Globus pallidus (tissue), 1 donor: ENCODE measurements around the gene P2RY4.
A peak's percentile ranks its signal among the peaks of the same experiment; 100 is the strongest.
"Not testable (repeated sequence)": the region's sequence is repeated elsewhere in the genome, so short reads cannot be mapped to it uniquely, and the experiment has no call there.

Experiments used
- DNase-seq: peaks from one replicate; pipeline ENCODE4 v3.0.0-alpha.2; 2015; ENCODE audit warnings: low spot score

The P2RY4 gene

DNA sequence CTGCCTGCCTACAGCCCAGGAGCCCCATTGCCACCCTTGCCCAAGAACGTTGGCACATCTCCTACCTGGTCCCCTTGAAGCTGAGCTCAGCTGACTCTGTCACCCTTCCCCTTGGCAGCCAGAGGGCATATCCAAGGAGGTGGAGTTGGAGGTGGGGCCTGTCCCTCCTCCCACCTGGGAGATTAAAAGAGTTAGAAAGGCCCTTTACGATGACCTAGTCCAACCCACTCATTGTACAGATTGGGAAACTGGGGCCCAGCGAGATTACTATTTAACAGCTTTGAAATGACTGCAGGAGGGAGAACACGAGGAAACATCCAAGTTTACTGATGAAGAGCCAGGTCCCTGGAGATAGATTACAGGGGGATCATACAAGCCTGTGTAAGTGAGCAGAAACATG, at the start of gene P2RY4:
Gene P2RY4 (minus strand): TSS at position 101 of the 400 bp plus-strand sequence. CDS start 580 bp downstream, outside the sequence.
- no peak for DNase-seq

DNA sequence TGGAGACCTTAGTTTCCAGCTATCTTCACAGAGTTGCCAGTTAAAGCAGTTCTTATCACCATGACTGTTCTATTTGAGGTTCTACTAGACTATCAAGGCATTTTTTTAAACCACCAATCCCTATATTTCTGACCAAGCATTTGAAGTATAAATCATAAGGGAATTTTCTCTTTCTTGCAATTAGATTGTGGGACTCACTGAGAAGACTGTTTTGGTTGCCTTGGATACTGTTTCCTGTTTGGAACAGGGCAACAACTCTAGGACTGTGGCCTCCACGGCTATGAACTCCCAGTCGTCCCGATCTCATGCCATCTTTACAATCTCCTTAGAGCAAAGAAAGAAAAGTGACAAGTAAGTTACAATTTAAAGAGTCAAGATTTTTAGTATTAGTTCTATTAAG, 41.7 kb upstream of the P2RY4 start:
- DNase-seq: no peak

DNA sequence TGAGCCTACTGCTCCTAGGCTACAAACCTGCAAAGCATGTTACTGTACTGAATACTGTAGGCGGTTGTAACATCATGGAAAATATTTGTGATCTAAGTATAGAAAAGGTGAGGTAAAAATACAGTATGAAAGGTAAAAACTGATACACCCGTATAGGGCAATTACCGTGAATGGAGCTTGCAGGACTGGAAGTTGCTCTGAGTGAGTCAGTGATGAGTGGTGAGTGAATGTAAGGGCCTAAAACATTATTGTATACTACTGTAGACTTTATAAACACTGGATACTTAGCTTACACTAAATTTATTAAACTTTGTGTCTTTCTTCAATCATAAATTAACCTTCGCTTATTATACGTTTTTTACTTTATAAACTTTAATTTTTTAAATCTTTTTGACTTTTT, 33.6 kb upstream of the P2RY4 start:
- DNase-seq: no peak

DNA sequence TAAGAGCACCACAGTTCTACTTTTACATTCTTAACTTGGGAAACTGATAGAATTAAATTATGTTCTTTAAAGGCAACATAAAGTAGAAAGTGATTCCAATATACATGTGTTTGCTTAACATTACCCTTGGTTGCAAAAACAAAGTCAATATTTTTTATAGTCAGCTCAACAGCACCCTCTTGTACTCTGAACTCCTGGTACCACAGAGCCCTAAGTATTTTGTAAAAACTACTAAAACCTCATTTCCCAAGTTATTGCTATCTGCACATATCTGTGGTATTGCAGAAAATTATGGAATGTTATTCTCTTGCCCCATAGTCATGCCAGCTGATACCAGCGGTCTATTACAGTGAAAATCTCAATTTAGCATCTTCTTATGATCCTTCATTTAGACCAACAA, 32.8 kb upstream of the P2RY4 start:
- no peak for DNase-seq

DNA sequence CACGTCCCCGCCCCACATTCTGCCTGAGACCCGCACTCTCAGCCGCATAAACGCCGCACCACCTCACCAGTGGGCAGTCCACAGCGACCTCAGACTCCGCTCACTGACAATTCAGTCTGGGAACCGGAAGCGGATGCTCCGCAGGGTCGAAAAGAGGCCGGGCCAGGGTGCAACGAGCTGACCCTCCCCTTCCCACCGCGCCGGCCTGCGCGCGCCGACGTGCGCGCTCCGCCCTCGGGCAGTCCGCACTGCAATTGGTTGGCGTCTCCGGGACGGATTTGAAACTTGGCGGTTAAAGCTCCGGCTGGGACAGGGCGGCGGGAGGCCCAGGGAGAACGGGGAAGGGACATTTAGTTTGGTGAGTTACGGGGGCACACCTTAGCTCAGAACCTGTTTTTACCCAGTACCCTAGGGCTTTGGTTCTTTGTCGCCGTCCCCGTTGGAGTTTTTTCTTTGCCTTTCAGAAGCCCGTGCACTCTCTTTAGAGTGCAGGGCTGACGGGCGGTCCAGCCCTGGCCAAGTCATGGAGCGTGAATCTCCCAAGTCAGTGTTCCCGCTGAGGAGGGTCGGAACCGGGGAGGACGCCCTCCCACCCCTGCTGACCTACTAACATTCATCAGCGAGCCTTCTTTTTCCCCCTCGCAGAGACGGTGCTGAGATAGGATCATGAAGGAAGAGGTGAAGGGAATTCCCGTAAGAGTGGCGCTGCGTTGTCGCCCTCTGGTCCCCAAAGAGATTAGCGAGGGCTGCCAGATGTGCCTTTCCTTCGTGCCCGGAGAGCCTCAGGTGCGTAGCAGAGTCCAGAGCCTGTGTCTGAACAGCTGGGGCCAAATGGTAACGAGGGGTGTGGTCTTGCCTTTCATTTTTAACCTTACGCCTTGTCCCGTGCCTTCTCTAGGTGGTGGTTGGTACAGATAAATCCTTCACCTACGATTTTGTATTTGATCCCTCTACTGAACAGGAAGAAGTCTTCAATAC, 30.1 kb upstream of the P2RY4 start, which contains the start of the genes KIF4A and PDZD11:
Gene KIF4A (plus strand): TSS at position 312 of the 978 bp plus-strand sequence. CDS start 355 bp downstream, at position 667.
Gene PDZD11 (minus strand): TSS at position 135 of the 978 bp plus-strand sequence. CDS start 586 bp downstream, outside the sequence.
- DNase-seq: peak; percentile 60

DNA sequence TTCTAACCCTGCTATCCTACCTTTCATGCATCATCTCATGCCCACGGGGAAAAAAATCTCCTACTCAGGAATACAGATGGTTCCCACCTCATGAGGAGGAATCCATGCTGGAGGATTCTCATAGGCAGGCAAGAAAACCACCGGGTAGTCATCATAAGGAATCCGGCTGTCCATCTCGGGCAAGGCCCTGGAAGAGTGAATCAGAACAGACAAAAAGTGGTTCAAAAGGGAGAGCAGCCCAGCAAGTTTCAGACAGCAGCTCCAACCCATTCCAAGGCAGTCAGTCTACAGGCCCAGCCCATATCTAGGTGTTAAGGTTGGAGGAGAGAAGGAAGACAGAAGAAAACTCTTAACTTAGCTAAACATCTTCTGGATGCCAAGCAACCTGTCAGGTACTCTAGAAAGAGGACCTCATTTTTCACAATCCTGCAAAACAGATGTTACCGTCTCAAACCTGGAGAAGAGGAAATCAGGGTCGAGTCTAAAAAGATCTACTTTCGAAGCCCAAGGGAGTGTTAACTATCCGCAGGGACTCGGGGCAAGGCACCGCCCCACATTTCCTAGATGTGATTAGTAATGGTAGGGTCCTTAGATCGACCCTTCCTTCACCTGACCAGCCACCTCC, 29.3 kb upstream of the P2RY4 start:
- no peak for DNase-seq

DNA sequence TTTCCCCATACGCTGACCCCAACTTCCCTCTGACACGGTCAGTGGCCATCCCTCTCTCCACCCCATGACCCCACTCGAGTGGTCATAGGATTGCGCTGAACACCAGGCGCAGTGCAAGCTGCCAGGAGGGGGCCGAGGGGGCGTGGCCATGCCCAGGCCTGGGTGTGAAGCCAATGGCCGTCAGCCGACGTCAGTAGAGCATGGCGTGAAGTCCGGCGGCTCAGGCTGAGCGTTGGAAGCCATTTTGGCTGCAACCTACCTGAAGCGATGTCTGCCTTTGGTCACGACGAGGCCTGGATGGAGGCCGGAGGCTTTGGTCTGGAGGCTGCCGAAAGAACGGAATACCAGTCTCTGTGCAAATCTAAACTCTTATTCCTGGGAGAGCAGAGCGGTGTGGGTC, 21.9 kb upstream of the P2RY4 start, which contains the start of gene RAB41:
Gene RAB41 (plus strand): TSS at position 222 of the 400 bp plus-strand sequence. CDS start 46 bp downstream, at position 268.
- no peak for DNase-seq

DNA sequence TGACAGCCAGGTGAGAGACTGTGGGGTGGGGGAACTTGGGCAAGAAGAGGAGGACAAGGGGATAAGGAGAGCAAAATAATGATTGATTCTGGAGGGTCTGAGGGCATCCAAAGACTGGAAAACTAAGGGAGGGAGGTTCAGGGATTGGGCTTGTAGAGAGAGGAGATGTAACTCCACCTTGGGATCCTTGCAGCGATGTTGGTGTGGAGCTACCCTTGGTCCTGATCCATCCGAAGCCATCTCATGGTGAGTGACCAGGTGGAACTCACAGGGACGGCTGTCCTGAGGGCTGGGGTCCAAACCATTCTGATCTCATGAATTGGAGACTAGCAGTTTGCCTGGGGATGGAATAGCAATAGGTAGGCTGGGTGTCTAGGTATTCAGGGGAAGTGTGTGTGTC, 20.6 kb upstream of the P2RY4 start:
- DNase-seq: no peak

DNA sequence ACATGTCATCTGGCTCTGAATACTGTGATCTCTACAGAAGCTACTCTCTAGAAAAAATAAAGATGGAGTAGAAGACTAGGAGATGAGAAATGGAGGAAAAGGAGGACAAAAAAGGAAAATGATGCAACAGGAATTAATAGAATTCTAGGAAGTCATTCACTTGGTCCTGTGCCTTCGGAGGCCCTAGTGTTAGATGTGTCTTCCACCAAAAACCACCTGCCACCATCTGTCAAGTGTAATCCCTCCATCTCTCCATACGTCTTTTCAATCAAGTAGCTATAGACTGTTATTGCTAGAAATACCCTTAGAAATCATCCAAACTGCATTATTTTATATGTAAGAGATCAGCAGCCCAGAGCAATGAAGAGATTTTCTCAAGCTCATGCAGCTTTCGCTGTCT, 19.1 kb upstream of the P2RY4 start:
- DNase-seq: no peak

DNA sequence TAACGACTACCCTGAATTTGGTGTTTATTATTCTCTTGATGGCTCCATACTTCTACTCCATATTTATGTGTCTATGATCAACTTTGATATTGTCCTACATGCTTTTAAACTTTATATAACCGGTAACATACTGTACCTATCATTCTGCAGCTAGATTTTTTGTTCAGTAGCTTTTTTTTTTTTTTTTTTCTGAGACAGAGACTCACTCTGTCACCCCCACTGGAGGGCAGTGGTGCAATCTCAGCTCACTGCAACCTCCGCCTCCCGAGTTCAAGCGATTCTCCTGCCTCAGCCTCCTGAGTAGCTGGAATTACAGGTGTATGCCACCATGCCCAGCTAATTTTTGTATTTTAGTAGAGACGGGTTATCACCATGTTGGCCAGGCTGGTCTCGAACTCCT, 14.0 kb upstream of the P2RY4 start:
- not testable (repeated sequence) for DNase-seq

DNA sequence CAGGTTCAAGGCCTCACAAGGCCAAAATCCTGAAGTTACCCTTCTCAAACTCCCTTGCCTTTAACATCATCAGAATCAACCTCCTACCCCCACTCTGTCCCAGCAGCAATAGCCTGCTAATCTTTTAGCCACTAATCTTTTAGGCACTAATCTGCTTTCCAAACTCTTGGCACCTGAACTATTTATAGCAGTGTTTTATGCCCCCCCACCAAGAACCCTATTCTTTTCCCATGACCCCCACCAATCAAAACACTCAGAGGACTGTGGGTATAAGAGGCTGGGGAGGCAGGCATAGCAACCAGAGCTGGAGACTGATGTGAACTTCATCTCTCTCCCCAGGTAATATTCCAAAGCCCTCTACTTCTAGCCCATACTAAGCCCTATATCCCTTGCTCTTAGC, 8.0 kb upstream of the P2RY4 start, which contains the start of gene ARR3:
Gene ARR3 (plus strand): TSS at position 301 of the 400 bp plus-strand sequence. CDS start 1,052 bp downstream, outside the sequence.
- no peak for DNase-seq

DNA sequence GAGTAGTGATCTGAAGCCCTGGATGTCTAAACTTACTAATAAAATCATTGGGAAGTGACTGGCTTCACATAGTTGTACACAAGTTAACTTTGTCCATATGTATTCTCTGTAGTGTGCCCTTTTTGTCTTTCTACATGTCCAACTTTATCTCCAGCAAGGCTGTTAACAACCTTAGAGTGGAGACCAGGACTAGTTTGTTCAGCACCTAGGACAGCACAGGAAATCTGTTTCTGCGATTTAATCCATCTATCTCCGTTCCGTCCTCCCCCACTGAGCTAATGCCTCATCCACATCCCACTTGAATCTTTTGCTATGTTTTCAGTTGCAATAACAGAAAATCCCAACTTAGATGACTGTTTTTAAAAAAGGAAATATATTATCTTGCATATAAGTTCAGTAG, 4.8 kb upstream of the P2RY4 start:
- DNase-seq: no peak

DNA sequence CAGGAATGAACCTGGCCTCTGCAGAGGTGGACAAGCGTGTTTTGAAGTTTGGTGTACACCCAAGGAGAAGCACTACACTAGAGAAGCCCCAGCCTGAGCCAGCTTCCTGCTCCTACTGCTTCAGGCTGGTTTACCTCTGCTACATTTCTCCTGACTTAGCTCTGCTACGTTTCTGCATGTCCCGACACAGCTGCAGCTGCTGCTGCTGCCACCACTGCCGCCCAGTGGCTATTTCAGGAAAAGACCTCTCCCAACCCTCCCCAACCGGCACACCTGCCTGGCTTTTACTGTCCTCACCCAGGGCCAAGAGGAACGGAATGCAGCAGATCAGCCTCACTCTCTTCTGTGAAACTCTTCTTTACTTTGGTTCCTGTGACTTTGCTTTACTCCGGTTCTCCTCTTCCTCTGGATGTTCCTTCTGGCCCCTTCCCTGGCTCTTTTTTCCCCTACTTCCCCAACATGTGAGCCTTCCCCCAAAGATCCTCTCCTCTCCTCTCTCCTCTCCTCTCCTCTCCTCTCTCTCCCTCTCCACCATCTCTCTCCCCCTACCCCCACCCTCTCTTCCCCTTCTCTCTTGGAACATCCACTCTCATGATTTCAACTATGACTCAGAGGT, 3.1 kb upstream of the P2RY4 start:
- DNase-seq: peak; percentile 6

DNA sequence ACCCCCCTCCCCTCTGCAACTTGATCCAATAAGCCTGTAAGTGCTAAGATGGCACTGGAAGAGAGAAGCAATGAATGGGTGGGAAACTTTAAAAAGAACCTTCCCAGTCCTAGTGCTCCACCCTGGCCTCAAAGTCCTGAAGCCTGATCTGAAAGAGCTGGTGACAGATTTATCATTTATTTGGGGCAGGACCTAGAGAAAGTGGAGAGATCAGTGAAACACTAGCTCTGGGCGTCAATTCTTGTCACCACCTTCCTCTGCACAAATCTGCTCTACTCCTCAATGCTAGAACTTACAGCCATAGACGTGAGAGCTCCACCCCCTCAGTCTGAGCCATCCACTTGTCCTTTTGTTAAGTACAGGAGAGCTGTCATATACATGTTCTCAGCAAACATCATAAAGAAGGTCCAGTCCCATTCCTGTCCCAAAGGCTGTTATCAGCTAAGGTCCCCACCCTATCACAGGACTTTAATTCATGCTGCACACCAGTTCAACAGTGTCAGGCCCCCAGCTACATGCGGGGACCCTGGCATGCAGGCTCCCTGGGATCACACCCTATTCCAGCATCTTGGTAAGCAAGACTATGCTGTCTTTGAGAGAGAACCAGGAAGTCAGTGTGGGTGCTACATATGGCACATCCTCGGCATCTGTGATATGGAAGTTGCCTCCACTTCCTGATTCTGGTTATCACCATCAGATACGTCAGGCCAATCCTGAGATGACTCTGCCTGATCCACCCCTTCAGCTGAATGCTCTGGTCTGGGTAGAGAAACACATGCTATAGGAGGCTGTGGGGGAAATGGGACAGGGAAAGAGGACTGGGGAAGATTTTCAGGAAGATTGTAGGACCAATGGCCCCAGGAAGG, 2.3 kb downstream of the P2RY4 start:
- DNase-seq: no peak

DNA sequence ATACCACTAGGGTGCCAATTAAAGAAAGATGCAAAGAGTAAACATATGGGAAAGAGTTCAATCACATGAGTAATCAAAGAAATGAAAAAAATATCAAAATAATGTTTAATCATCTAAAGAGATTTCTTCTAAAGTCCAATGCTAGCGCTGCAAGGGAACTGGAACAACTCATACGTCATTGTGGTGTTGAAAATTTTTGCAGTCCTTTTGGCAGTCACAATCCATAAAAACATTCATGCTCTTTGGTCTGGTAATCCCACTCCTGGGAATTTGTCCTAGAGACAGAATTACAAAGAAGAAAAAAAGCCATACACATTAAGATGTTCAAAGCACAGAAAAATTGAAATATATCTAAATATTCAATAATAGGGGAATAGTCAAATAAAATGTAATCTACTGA, 4.6 kb downstream of the P2RY4 start:
- no peak for DNase-seq

DNA sequence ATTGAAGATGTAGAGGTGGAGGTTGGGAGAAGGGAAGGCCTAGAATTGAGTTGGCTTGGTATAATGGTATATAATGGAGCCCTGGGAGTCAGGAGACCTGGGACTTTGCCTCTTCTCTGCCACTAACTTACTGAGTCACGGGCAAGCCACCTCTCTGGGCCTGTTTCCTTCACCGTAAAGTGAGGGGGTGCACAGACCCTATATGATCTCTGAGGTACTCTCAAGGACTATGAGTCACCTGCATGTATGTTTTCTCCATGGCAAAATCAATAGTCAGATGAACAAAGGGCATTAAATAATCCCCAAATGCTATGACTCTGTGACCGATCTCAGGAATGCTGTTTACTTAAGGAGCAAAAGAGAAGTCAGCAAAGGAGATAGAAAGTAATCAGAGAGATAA, 5.1 kb downstream of the P2RY4 start:
- DNase-seq: no peak

DNA sequence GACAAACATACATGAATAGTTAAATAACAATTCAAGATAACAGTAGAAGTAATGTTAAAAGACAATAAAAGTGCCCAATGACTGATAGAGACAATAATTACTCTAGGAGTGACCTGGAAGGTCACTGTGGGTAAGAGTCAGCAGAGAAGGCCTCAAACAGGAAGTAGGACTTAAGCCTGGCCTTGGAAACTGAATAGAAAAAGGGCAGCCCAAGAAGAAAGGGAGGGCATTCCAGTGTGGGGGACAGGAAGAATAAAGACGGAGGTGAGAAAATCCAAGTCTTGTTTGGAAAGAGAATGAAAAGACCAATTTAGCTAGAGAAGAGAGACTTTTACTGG, 6.0 kb downstream of the P2RY4 start:
- DNase-seq: no peak

DNA sequence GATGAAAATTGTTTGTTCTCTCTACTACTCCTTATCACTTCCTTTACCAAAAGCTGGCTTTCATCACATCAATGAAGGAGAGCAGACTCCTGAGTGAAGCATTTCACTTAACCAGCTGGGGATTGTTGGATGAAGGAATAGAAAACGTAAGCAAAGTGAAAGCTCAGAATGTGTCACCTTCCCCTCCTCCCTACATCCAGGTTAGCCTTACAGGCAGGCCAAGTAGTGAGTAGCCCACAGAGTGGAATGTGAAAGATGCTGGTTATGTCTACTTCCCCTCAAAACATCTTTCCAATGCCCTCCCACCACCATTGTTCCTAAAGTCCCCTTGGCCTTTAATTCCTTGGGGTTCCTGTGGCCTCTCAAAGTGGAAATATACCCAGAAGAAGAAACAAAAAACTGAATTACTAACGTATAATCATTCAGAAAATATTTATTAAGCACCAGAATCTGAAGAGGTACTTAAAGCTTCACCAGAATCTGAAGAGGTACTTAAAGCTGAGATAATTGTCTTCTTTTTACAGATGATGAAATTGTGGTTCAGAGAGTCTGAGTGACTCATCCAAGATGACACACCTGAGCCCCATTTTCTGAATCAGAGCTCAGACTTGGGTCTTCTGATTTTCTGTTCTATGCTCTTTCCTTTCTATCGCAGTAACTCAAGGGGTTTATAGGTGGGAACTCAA, 6.5 kb downstream of the P2RY4 start:
- no peak for DNase-seq

DNA sequence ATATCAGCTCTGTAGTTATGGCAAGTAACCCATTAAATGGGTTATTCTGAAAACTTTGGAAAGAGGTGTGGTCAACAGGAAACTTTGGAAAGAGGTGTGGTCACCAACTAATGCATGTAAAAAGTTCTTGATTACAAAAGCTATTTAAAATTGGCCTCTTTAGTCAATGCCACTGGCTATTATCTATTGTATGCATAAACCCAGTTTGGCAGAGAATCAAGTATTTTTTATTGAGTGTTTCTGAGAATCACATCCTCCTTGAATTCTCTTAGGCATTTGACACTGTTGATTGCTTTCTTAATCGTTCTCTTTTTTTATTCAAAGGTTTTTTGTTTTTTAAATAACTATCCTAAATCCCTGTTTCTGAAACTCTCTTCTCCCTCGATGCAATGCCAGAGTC, 7.5 kb downstream of the P2RY4 start:
- no peak for DNase-seq

DNA sequence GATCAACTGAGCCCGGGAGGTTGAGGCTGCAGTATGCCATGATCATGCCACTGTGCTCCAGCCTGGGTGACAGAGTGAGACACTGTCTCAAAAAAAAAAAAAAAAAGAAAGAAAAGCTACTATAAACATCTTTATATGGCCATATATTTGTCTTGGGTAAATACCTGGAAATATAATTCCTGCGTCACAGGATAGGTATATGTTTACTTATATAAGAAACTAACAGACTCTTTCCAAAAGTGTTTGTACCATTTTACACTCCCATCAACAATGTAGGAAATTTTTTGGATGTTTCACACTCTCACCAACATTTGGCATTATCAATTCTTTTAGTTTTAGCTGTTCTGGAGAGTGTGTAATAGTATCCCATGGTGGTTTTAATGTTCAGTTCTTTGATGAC, 12.8 kb downstream of the P2RY4 start:
- DNase-seq: no peak

DNA sequence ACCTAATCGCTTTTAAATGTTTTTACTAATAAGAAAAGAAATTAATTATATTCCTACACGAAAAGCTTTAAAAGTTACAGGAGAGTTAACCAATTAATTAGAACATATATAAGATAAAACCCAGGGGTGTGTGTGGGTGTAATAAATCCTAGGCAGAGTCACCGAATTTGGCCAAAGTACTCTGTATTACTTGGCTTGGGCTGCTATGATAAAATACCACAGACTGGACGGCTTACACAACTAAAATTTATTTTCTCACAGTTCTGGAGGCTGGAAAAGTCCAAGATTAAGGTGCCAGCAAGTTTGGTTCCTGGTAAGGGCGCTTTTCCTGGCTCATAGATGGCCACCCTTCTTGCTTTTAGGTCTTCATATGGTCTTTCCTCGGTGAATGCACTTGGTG, 15.1 kb downstream of the P2RY4 start:
- no peak for DNase-seq
